ENCODE measurements around the gene RFLNA.
"Not testable (repeated sequence)": the region's sequence is repeated elsewhere in the genome, so short reads cannot be mapped to it uniquely, and the experiment has no call there.

The RFLNA gene

GRCh38 chr12:124321556-124322270, 26.8 kb downstream of the RFLNA start:
- DNase-seq: no peak

GRCh38 chr12:124322271-124322998, 27.5 kb downstream of the RFLNA start:
- DNase-seq: no peak

- DNase-seq: not testable (repeated sequence)
Measured at GRCh38 chr12:124322999-124323328, 28.1 kb downstream of the RFLNA start.

- no peak for DNase-seq
Measured at GRCh38 chr12:124323771-124324530, 29.1 kb downstream of the RFLNA start.

GRCh38 chr12:124324803-124325705, 30.2 kb downstream of the RFLNA start:
- no peak for DNase-seq

GRCh38 chr12:124326104-124326503, 31.2 kb downstream of the RFLNA start:
- DNase-seq: no peak

GRCh38 chr12:124326871-124327270, 32.0 kb downstream of the RFLNA start:
- no peak for DNase-seq

GRCh38 chr12:124327362-124328043, 32.6 kb downstream of the RFLNA start:
- DNase-seq: no peak

GRCh38 chr12:124328116-124328515, 33.2 kb downstream of the RFLNA start:
- no peak for DNase-seq

- DNase-seq: no peak
Measured at GRCh38 chr12:124328636-124329035, 33.7 kb downstream of the RFLNA start.

GRCh38 chr12:124332058-124332672, 37.3 kb downstream of the RFLNA start:
- DNase-seq: no peak

GRCh38 chr12:124332900-124333299, 38.0 kb downstream of the RFLNA start:
- no peak for DNase-seq

GRCh38 chr12:124333724-124334123, 38.8 kb downstream of the RFLNA start:
- no peak for DNase-seq

- DNase-seq: no peak
Measured at GRCh38 chr12:124334266-124334665, 39.4 kb downstream of the RFLNA start.

GRCh38 chr12:124334976-124335375, 40.1 kb downstream of the RFLNA start:
- DNase-seq: no peak

- DNase-seq: no peak
Measured at GRCh38 chr12:124335426-124336183, 40.7 kb downstream of the RFLNA start.

- DNase-seq: no peak
Measured at GRCh38 chr12:124336184-124336437, 41.2 kb downstream of the RFLNA start.

- no peak for DNase-seq
Measured at GRCh38 chr12:124336742-124337520, 42.0 kb downstream of the RFLNA start.

GRCh38 chr12:124337622-124338021, 42.7 kb downstream of the RFLNA start:
- no peak for DNase-seq

- no peak for DNase-seq
Measured at GRCh38 chr12:124338448-124338847, 43.6 kb downstream of the RFLNA start.
